Naive thymus-derived CD4-positive, alpha-beta T cell (primary cell): ENCODE results near the gene DEPDC5. TPM values are rescaled to one million over a fixed set of nuclear protein-coding genes. Genes with fewer than 3 reads are reported as not detected.
A peak's percentile ranks its signal among the peaks of the same experiment; 100 is the strongest.

ENCODE experiments used
- ATAC-seq: fragments of 150-1000 bp; cut with Tn5 transposase; 2 replicates; pipeline ENCODE4 v1.10.0; 2021; ENCODE audit warnings: mild to moderate bottlenecking, moderate library complexity
- CTCF ChIA-PET: fragments of 350-600 bp; sonication (Branson Sonifier 250); formaldehyde crosslinking; loops from one replicate; lab custom pipeline; 2021; ENCODE audit warnings: antibody characterized with exemption; lab: Charles Lee
- POLR2A ChIA-PET: fragments of 350-600 bp; sonication (Branson Sonifier 250); formaldehyde crosslinking; loops from one replicate; lab custom pipeline; 2021; ENCODE audit warnings: antibody characterized with exemption, inconsistent platforms; lab: Charles Lee
- DNase-seq, 9 donors: peaks; one replicate each; pipeline versions ENCODE4 v3.0.0 to v3.0.0-alpha.2; 2020 to 2022; ENCODE audit warnings: mixed read lengths in 1 of 9
- H3K27ac ChIP-seq: one replicate; pipeline ENCODE4 v1.7.0; 2013; ENCODE audit warnings: mild to moderate bottlenecking, low read depth, low read length, moderate library complexity
- H3K27me3 ChIP-seq, 2 donors: one replicate each; pipeline ENCODE4 v1.7.0; 2013; ENCODE audit warnings: low read length in 2 of 2, mild to moderate bottlenecking in 2 of 2, moderate library complexity in 2 of 2; ENCODE audit not compliant: control insufficient read depth in 2 of 2, insufficient read depth in 2 of 2
- H3K36me3 ChIP-seq, 3 experiments: 1 replicate in 2 of 3; 2 replicates in 1 of 3; pipeline ENCODE4 v1.7.0; 2013; ENCODE audit warnings: low read length in 3 of 3, mild to moderate bottlenecking in 3 of 3, moderate library complexity in 1 of 3; ENCODE audit not compliant: insufficient read depth in 3 of 3, control insufficient read depth in 2 of 3
- H3K4me1 ChIP-seq, 2 donors: one replicate each; pipeline ENCODE4 v1.7.0; 2013; ENCODE audit warnings: low read length in 2 of 2, mild to moderate bottlenecking in 2 of 2, moderate library complexity in 1 of 2; ENCODE audit not compliant: control insufficient read depth in 2 of 2, insufficient read depth in 2 of 2
- H3K4me3 ChIP-seq: 2 replicates; pipeline ENCODE4 v1.7.0; 2013; ENCODE audit warnings: mild to moderate bottlenecking, low read length
- H3K9me3 ChIP-seq, 3 experiments: 1 replicate in 2 of 3; 2 replicates in 1 of 3; pipeline ENCODE4 v1.7.0; 2013; ENCODE audit warnings: low read length in 3 of 3; ENCODE audit not compliant: control insufficient read depth in 2 of 3
- H3K27ac Mint-ChIP-seq, 9 donors: one replicate each; pipeline ENCODE4 v1.8.0; 2020 to 2022; ENCODE audit warnings: mixed read lengths in 9 of 9, mild to moderate bottlenecking in 8 of 9, moderate library complexity in 5 of 9, inconsistent platforms in 2 of 9
- H3K27me3 Mint-ChIP-seq, 5 donors: one replicate each; pipeline ENCODE4 v1.8.0; 2021 to 2022; ENCODE audit warnings: mixed read lengths in 5 of 5, mild to moderate bottlenecking in 1 of 5
- H3K36me3 Mint-ChIP-seq, 5 donors: one replicate each; pipeline ENCODE4 v1.8.0; 2020 to 2022; ENCODE audit warnings: mixed read lengths in 5 of 5, mild to moderate bottlenecking in 3 of 5, inconsistent platforms in 1 of 5
- H3K4me1 Mint-ChIP-seq, 7 donors: one replicate each; pipeline ENCODE4 v1.8.0; 2020 to 2022; ENCODE audit warnings: mixed read lengths in 7 of 7, mild to moderate bottlenecking in 3 of 7, inconsistent platforms in 1 of 7
- H3K4me3 Mint-ChIP-seq, 10 donors: one replicate each; pipeline ENCODE4 v1.8.0; 2020 to 2022; ENCODE audit warnings: mild to moderate bottlenecking in 10 of 10, mixed read lengths in 10 of 10, moderate library complexity in 6 of 10, inconsistent platforms in 2 of 10
- H3K9me3 Mint-ChIP-seq, 11 donors: one replicate each; pipeline ENCODE4 v1.8.0; 2020 to 2022; ENCODE audit warnings: mixed read lengths in 11 of 11, mild to moderate bottlenecking in 4 of 11, inconsistent platforms in 1 of 11, moderate library complexity in 1 of 11
- intact Hi-C, 2 donors: fragments of 100-400 bp; cut with micrococcal nuclease; formaldehyde crosslinking; loops; one replicate each; pipeline ENCODE4 v1.15.1; 2023
- polyA plus RNA-seq, 2 donors: library from polyadenylated mRNA; unstranded; fragments of 300-500 nt; fragmentation: Illumina TruSeq; gene quantifications; one replicate each; pipeline ENCODE4 v1.2.3, GENCODE V29; 2021
- total RNA-seq, 6 experiments: library from RNA in 5 of 6; stranded (reverse) in 5 of 6; gene quantifications; 1 replicate in 5 of 6; 2 replicates in 1 of 6; pipeline ENCODE4 v1.2.3 and lab custom pipeline; 2021 to 2026

DEPDC5 gene
- total and polyA plus RNA-seq, 7 experiments from 2014 or later: 5.7 to 54.1 (median 43.8) TPM

DNA sequence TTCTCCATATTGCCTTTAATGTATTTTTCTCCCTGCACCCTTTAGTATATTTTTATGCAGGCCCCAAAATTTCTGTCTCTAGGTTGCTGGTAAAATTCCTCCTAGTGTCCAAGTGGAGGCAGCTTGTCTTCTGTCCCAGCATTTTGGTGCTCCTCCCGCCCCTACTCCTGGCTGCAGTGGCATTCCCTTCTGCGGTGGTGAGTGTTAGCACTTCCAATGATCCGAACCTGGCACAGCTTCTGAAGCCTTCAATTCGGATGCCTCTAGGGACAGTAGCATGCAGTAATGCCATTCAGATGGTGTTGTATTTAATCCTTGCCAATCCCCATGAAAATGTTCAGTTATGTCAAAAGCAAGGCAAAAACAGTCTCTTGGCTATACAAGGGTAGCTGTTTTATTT, 196.4 kb downstream of the DEPDC5 start:
- no peak overlapping the region for H3K4me3 ChIP-seq
- H3K4me3 Mint-ChIP-seq: no peak overlapping the region
- intact Hi-C loops: no loop called here
- ChIA-PET POLR2A (no interaction called here), CTCF (interaction anchor here (0.6 to 0.8 kb wide), 2 partner anchors 10 to 125 kb away, joined by 3 to 6 read pairs; no protein-coding TSS in a partner anchor)
- H3K9me3 ChIP-seq: no peaks in the 10 kb centered on the region
- peaks cover 18 to 54% of the 10 kb centered on the region in 2 donors for H3K4me1 ChIP-seq
- H3K27ac Mint-ChIP-seq: peak overlapping the region in 1 of 9 donors; percentile 31
- H3K36me3 Mint-ChIP-seq: peaks cover 0 to 23% (median 0%) of the 10 kb centered on the region in 5 donors
- ATAC-seq (no peak), DNase-seq (no peak)
- no peaks in the 10 kb centered on the region for H3K27me3 Mint-ChIP-seq
- H3K9me3 Mint-ChIP-seq: no peaks in the 10 kb centered on the region
- no peaks in the 10 kb centered on the region for H3K27me3 ChIP-seq
- H3K4me1 Mint-ChIP-seq: peaks cover 29 to 56% (median 38%) of the 10 kb centered on the region in 7 donors
- H3K36me3 ChIP-seq: no peaks in the 10 kb centered on the region
- no peak overlapping the region for H3K27ac ChIP-seq

DNA sequence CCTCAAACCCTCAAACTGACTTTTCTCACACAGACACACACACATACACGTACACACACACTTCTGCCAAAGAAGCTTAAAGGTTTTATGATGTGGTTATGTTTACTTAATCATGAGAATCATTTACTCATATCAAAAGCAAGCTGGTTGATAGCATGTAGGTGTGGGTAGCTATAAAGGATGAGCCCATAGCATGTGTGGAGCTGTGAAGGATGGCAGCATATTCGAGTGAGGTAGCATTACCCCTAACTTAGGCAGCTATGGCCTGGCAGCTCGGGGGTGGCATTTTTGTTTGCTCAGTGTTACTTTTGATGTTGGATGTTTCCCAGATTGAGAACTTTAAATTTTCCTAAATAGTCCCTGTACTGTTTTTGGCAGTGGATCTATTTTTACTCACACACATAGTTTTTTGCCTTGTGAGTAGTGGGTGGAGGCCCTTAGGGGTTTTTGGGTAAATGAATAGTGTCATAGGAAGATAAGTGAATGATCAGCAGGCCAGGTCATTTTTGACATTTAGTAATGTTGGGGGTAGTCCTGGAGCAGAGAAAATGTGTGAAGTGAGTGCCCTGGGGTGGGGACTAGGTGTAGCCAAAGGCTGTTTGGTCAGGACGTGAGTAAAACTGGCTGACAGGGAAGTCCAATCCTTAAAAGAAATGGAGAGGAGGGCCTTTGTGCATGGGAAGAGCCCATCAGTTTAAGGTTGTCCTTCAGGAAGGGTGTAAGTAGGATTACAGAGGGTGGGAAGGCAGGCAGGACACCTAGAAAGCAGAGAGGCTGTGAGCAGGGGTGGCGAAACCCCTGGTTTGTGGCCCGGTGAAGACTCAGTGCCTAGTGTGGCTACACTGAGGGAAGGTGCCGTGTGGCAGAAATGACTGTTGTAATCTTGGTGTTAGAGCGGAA, 197.6 kb downstream of the DEPDC5 start:
- ATAC-seq (no peak), DNase-seq (no peak)
- H3K27ac ChIP-seq: no peak overlapping the region

DNA sequence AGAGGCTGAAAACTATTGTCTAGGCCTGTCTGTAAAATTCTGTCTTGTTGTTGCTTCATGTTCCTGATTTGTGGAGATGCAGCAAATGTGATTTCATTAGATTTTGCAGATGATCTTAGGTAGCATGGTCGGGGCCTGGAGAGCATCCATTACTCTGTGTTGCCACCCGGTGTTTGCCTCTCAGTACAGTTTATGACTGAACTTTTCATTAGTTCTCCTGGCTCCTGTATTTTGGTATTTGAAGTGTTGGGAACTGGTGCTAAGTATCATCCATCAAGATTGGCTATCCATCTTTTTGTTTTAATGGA, 198.2 kb downstream of the DEPDC5 start:
- no peak for DNase-seq
- H3K27ac Mint-ChIP-seq: peak overlapping the region in 1 of 9 donors; percentile 51
- Histone ChIP-seq H3K27me3 (no peaks in the 10 kb centered on the region), H3K27ac (no peak overlapping the region), H3K36me3 (no peaks in the 10 kb centered on the region), H3K4me1 (peaks cover 25 to 41% of the 10 kb centered on the region in 2 donors), H3K9me3 (no peaks in the 10 kb centered on the region), H3K4me3 (no peak overlapping the region)
- intact Hi-C loops: no loop called here
- ChIA-PET CTCF (no interaction called here), POLR2A (no interaction called here)
- H3K4me3 Mint-ChIP-seq: no peak overlapping the region
- H3K27me3 Mint-ChIP-seq: no peaks in the 10 kb centered on the region
- H3K36me3 Mint-ChIP-seq: peaks cover 0 to 32% (median 0%) of the 10 kb centered on the region in 5 donors
- no peaks in the 10 kb centered on the region for H3K9me3 Mint-ChIP-seq
- no peak for ATAC-seq
- peaks cover 45 to 64% (median 53%) of the 10 kb centered on the region in 7 donors for H3K4me1 Mint-ChIP-seq

More for the DNA sequence above, 197.6 kb downstream of the DEPDC5 start:
- H3K4me1 ChIP-seq: peaks cover 23 to 43% of the 10 kb centered on the region in 2 donors
- no peaks in the 10 kb centered on the region for H3K9me3 ChIP-seq
- no peak overlapping the region for H3K4me3 ChIP-seq
- Mint-ChIP-seq H3K4me3 (peak overlapping the region in 1 of 10 donors; percentile 16), H3K9me3 (no peaks in the 10 kb centered on the region), H3K27me3 (no peaks in the 10 kb centered on the region), H3K4me1 (peaks cover 42 to 64% (median 48%) of the 10 kb centered on the region in 7 donors), H3K27ac (peak overlapping the region in 3 of 9 donors; percentile 48 to 51 (median 49)), H3K36me3 (peaks cover 0 to 30% (median 0%) of the 10 kb centered on the region in 5 donors)
- no peaks in the 10 kb centered on the region for H3K36me3 ChIP-seq
- no peaks in the 10 kb centered on the region for H3K27me3 ChIP-seq
- CTCF ChIA-PET: interaction anchor here (1.1 kb wide), 1 partner anchor 286 kb away, joined by 4 read pairs; no protein-coding TSS in a partner anchor
- intact Hi-C loops: no loop called here
- POLR2A ChIA-PET: no interaction called here

DNA sequence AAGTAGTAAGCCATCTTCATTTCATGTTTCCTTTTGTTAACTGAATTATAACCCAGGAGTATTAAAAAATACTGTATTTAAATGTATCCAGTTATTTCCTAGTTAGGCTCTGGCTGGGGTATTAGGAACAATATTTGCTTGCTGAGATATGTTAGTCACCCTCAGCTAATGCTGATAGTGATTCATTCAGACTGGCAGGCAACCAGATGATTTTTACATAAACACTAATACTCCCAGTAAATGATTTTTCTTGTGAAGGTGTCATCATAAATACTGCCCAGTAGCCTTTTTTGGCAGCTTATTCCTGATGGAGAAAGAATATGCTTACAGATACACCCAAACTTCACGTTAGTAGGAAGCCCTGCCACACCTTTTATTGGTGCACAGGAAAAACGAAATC, 198.7 kb downstream of the DEPDC5 start:
- Mint-ChIP-seq H3K27me3 (no peaks in the 10 kb centered on the region), H3K36me3 (peaks cover 0 to 28% (median 0%) of the 10 kb centered on the region in 5 donors), H3K27ac (no peak overlapping the region), H3K4me3 (no peak overlapping the region), H3K9me3 (no peaks in the 10 kb centered on the region), H3K4me1 (peaks cover 41 to 60% (median 51%) of the 10 kb centered on the region in 7 donors)
- intact Hi-C loops: no loop called here
- no peak for ATAC-seq
- ChIA-PET CTCF (no interaction called here), POLR2A (no interaction called here)
- Histone ChIP-seq H3K4me3 (no peak overlapping the region), H3K4me1 (peaks cover 23 to 38% of the 10 kb centered on the region in 2 donors), H3K27me3 (no peaks in the 10 kb centered on the region), H3K9me3 (no peaks in the 10 kb centered on the region), H3K36me3 (peaks cover 0 to 2% (median 0%) of the 10 kb centered on the region in 3 experiments), H3K27ac (no peak overlapping the region)
- DNase-seq: no peak

GRCh38 chr22:31953261-31953660, 199.4 kb downstream of the DEPDC5 start:
- Histone ChIP-seq H3K9me3 (no peaks in the 10 kb centered on the region), H3K27me3 (no peaks in the 10 kb centered on the region), H3K27ac (no peak overlapping the region), H3K4me1 (peaks cover 23 to 38% of the 10 kb centered on the region in 2 donors), H3K36me3 (peaks cover 0 to 5% (median 0%) of the 10 kb centered on the region in 3 experiments), H3K4me3 (no peak overlapping the region)
- Mint-ChIP-seq H3K27me3 (no peaks in the 10 kb centered on the region), H3K4me1 (peaks cover 41 to 59% (median 51%) of the 10 kb centered on the region in 7 donors), H3K36me3 (peaks cover 0 to 26% (median under 1%) of the 10 kb centered on the region in 5 donors), H3K27ac (peak overlapping the region in 3 of 9 donors; percentile 32 to 66 (median 38)), H3K4me3 (no peak overlapping the region), H3K9me3 (no peaks in the 10 kb centered on the region)
- CTCF ChIA-PET: interaction anchor here (1.3 kb wide), 1 partner anchor 17 kb away, joined by 3 read pairs; no protein-coding TSS in a partner anchor
- POLR2A ChIA-PET: no interaction called here
- intact Hi-C loops: no loop called here
- ATAC-seq (no peak), DNase-seq (no peak)

- Mint-ChIP-seq H3K4me1 (peaks cover 44 to 67% (median 53%) of the 10 kb centered on the region in 7 donors), H3K27me3 (no peaks in the 10 kb centered on the region), H3K27ac (peak overlapping the region in 7 of 9 donors; percentile 41 to 88 (median 80)), H3K4me3 (peak overlapping the region in 7 of 10 donors; percentile 1 to 56 (median 39)), H3K9me3 (no peaks in the 10 kb centered on the region), H3K36me3 (peaks cover 0 to 25% (median 3%) of the 10 kb centered on the region in 5 donors)
- POLR2A ChIA-PET: interaction anchor here (0.7 to 3.1 kb wide), 3 partner anchors 8 to 464 kb away, joined by 3 to 14 read pairs (median 5); partner anchors contain the start of gene PISD
- Histone ChIP-seq H3K9me3 (no peaks in the 10 kb centered on the region), H3K4me1 (peaks cover 23 to 43% of the 10 kb centered on the region in 2 donors), H3K27ac (no peak overlapping the region), H3K27me3 (no peaks in the 10 kb centered on the region), H3K36me3 (peaks cover 0 to 5% (median 0%) of the 10 kb centered on the region in 3 experiments), H3K4me3 (no peak overlapping the region)
- CTCF ChIA-PET: interaction anchor here (0.9 to 2.2 kb wide), 2 partner anchors 9 to 24 kb away, joined by 3 to 7 read pairs; no protein-coding TSS in a partner anchor
- ATAC-seq (peak; percentile 38), DNase-seq (no peak)
- intact Hi-C loops: no loop called here
Observed at GRCh38 chr22:31954535-31955523, 201.0 kb downstream of the DEPDC5 start.
